GM12878 (cell line): Measurements from ENCODE around the gene CPSF4L. TPM values are rescaled to one million over a fixed set of nuclear protein-coding genes. Genes with fewer than 3 reads are reported as not detected.
A peak's percentile ranks its signal among the peaks of the same experiment; 100 is the strongest.

Source experiments
- ATAC-seq: fragments of 200-7000 bp; cut with Tn5 transposase; 3 replicates; pipeline ENCODE4 v1.9.1; 2020; ENCODE audit warnings: mild to moderate bottlenecking, moderate library complexity
- BruUV-seq: library from RNA; stranded (reverse); fragments of 400-500 nt; replicated peaks from 2 replicates; lab custom pipeline; 2021; lab: Mats Ljungman, UMichigan
- CTCF ChIA-PET: fragments of 300-600 bp; sonication (Branson Sonifier 250); formaldehyde crosslinking; extraction: SDS; loops from one replicate; lab custom pipeline; 2021; ENCODE audit warnings: inconsistent platforms; lab: Yijun Ruan, JAX
- POLR2A ChIA-PET: fragments of 350-600 bp; formaldehyde crosslinking; extraction: SDS; loops from one replicate; lab custom pipeline; 2021; ENCODE audit warnings: inconsistent platforms; lab: Charles Lee
- RAD21 ChIA-PET: fragments of 300-600 bp; sonication (Branson Sonifier 250); formaldehyde crosslinking; loops from one replicate; lab custom pipeline; 2023; ENCODE audit warnings: antibody characterized with exemption; ENCODE audit not compliant: unreplicated experiment; lab: Charles Lee
- SMC1A ChIA-PET: fragments of 300-600 bp; sonication (Branson Sonifier 250); formaldehyde crosslinking; loops from one replicate; lab custom pipeline; 2023; ENCODE audit not compliant: unreplicated experiment, uncharacterized antibody; lab: Charles Lee
- DNase-seq: peaks from one replicate; pipeline ENCODE4 v3.0.0-alpha.2; 2011; ENCODE audit warnings: low read depth, low spot score
- FAIRE-seq: peaks from 3 replicates; lab custom pipeline; 2011; peaks lifted over from hg19 to GRCh38; lab: Jason Lieb, UNC
- H2AFZ ChIP-seq: 2 replicates; pipeline ENCODE4 v1.6.0; 2011; ENCODE audit warnings: low read depth, low read length, control low read depth; ENCODE audit not compliant: control insufficient read depth
- H3K27ac ChIP-seq: 2 replicates; pipeline ENCODE4 v1.5.1; 2011; ENCODE audit warnings: control low read depth; ENCODE audit not compliant: control insufficient read depth, insufficient read depth
- H3K27me3 ChIP-seq, 2 experiments: replicated peaks in 1 of 2; 2 replicates each; pipeline versions ENCODE4 v1.6.0 to v1.6.1; 2011; ENCODE audit warnings: low read length in 1 of 2; ENCODE audit not compliant: control insufficient read depth in 2 of 2, insufficient read depth in 2 of 2
- H3K36me3 ChIP-seq, 2 experiments: 2 replicates each; pipeline ENCODE4 v1.5.1; 2011; ENCODE audit warnings: low read length in 1 of 2; ENCODE audit not compliant: control insufficient read depth in 2 of 2, insufficient read depth in 2 of 2
- H3K4me1 ChIP-seq: 2 replicates; pipeline ENCODE4 v1.6.1; 2011; ENCODE audit warnings: mild to moderate bottlenecking, low read length, moderate library complexity, mixed read lengths; ENCODE audit not compliant: control insufficient read depth, insufficient read depth
- H3K4me2 ChIP-seq: 2 replicates; pipeline ENCODE4 v1.6.0; 2011; ENCODE audit warnings: control low read depth; ENCODE audit not compliant: control insufficient read depth, insufficient read depth
- H3K4me3 ChIP-seq: fragments of 200-600 bp; sonication (generic); 2 replicates; pipeline ENCODE4 v1.5.1; 2016
- H3K79me2 ChIP-seq: 2 replicates; pipeline ENCODE4 v1.6.0; 2011; ENCODE audit warnings: low read length; ENCODE audit not compliant: control insufficient read depth, insufficient read depth
- H3K9ac ChIP-seq: 2 replicates; pipeline ENCODE4 v1.8.0; 2011; ENCODE audit warnings: low read length, control low read depth, mixed read lengths; ENCODE audit not compliant: control insufficient read depth, insufficient read depth
- H3K9me3 ChIP-seq: replicated peaks from 3 replicates; pipeline ENCODE4 v1.5.1; 2011; ENCODE audit warnings: mild to moderate bottlenecking, low read length; ENCODE audit not compliant: control insufficient read depth, insufficient read depth
- H4K20me1 ChIP-seq: 2 replicates; pipeline ENCODE4 v1.6.0; 2011; ENCODE audit not compliant: control insufficient read depth, insufficient read depth
- ATF7 ChIP-seq: fragments of 450-650 bp; IDR thresholded peaks from 2 replicates; pipeline ENCODE4 v1.6.1; 2016; ENCODE audit warnings: low read depth, mild to moderate bottlenecking
- BACH1 ChIP-seq: fragments of 450-650 bp; IDR thresholded peaks from 2 replicates; pipeline ENCODE4 v1.6.1; 2017; ENCODE audit warnings: mild to moderate bottlenecking, borderline replicate concordance
- EP300 ChIP-seq, 2 experiments: fragments of 150-350 bp in 1 of 2; IDR thresholded peaks; 2 replicates each; pipeline ENCODE4 v1.6.1; 2011 to 2012; ENCODE audit warnings: low read depth in 2 of 2, low read length in 2 of 2, borderline replicate concordance in 1 of 2, improper control_type of control experiment in 1 of 2, inconsistent platforms in 1 of 2; ENCODE audit not compliant: control insufficient read depth in 1 of 2
- ETV6 ChIP-seq, 2 experiments: fragments of 450-650 bp in 1 of 2; IDR thresholded peaks in 1 of 2; conservative IDR thresholded peaks in 1 of 2; 2 replicates each; pipeline ENCODE4 v1.6.1; 2014; ENCODE audit warnings: antibody characterized with exemption in 1 of 2, borderline replicate concordance in 1 of 2, low read depth in 1 of 2, mild to moderate bottlenecking in 1 of 2, moderate library complexity in 1 of 2
- MTA2 ChIP-seq: fragments of 450-650 bp; IDR thresholded peaks from 2 replicates; pipeline ENCODE4 v1.6.1; 2016; ENCODE audit warnings: low read depth, mild to moderate bottlenecking, moderate library complexity
- MTA3 ChIP-seq: IDR thresholded peaks from 2 replicates; pipeline ENCODE4 v1.6.1; 2012; ENCODE audit warnings: low read length, inconsistent platforms, borderline replicate concordance
- NBN ChIP-seq: fragments of 450-650 bp; IDR thresholded peaks from 2 replicates; pipeline ENCODE4 v1.6.1; 2016
- NRF1 ChIP-seq: conservative IDR thresholded peaks from 2 replicates; pipeline ENCODE4 v1.6.1; 2011; ENCODE audit warnings: mild to moderate bottlenecking, low read depth, low read length, improper control_type of control experiment
- PML ChIP-seq: IDR thresholded peaks from 2 replicates; pipeline ENCODE4 v1.6.1; 2012; ENCODE audit warnings: low read length, inconsistent platforms
- POLR2A ChIP-seq: IDR thresholded peaks from 2 replicates; pipeline ENCODE4 v1.6.1; 2011; ENCODE audit warnings: low read depth, mild to moderate bottlenecking, low read length
- RELA ChIP-seq: fragments of 450-650 bp; IDR thresholded peaks from 2 replicates; pipeline ENCODE4 v1.8.0; 2014; ENCODE audit warnings: borderline replicate concordance; ENCODE audit not compliant: partially characterized antibody
- RELB ChIP-seq: fragments of 450-650 bp; IDR thresholded peaks from 2 replicates; pipeline ENCODE4 v1.6.1; 2017; ENCODE audit warnings: low read depth, mild to moderate bottlenecking, moderate library complexity
- SMARCA5 ChIP-seq: fragments of 450-650 bp; IDR thresholded peaks from 2 replicates; pipeline ENCODE4 v1.6.1; 2017; ENCODE audit warnings: mild to moderate bottlenecking
- SPI1 ChIP-seq: IDR thresholded peaks from 2 replicates; pipeline ENCODE4 v1.6.1; 2011; ENCODE audit warnings: low read depth, mild to moderate bottlenecking, low read length, moderate library complexity, borderline replicate concordance; ENCODE audit not compliant: insufficient read depth
- STAT3 ChIP-seq: IDR thresholded peaks from 2 replicates; pipeline ENCODE4 v1.6.1; 2011; ENCODE audit warnings: low read depth, low read length, improper control_type of control experiment
- USF1 ChIP-seq: IDR thresholded peaks from 2 replicates; pipeline ENCODE4 v1.6.1; 2011; ENCODE audit warnings: borderline replicate concordance, low read depth, mild to moderate bottlenecking, moderate library complexity, mixed read lengths, low read length; ENCODE audit not compliant: insufficient read depth; ENCODE audit errors: extremely low read length
- ZBTB40 ChIP-seq: fragments of 450-650 bp; IDR thresholded peaks from 2 replicates; pipeline ENCODE4 v1.6.1; 2016; ENCODE audit warnings: mild to moderate bottlenecking, moderate library complexity, borderline replicate concordance
- WGBS: methylation state at CpG from one replicate; pipeline ENCODE4 v1.1.6; 2016; ENCODE audit warnings: low lambda C conversion rate; ENCODE audit not compliant: insufficient replicate concordance, insufficient coverage; ENCODE audit errors: missing lambda C conversion rate; 5-methylcytosine and 5-hydroxymethylcytosine counted together
- in situ Hi-C: fragments of 300-500 bp; cut with MboI; formaldehyde crosslinking; loops from 9 replicates; pipeline ENCODE4 v1.14.3; 2018; ENCODE audit warnings: mixed read lengths
- intact Hi-C: fragments of 100-400 bp; cut with micrococcal nuclease; formaldehyde crosslinking; loops from one replicate; pipeline ENCODE4 v1.14.2; 2022; ENCODE audit not compliant: unreplicated experiment
- polyA plus RNA-seq, 11 experiments: library from polyadenylated mRNA; depleted of rRNA in 4 of 11; unstranded in 6 of 11; stranded (reverse) in 5 of 11; fragments of >200 nt; fragmentation: Nextera tagmentation in 4 of 11; fragmentation: Illumina TruSeq in 1 of 11; extraction: Ambion mirVana in 4 of 11; extraction: Trizol in 1 of 11; gene quantifications; 1 replicate in 1 of 11; 2 replicates in 10 of 11; pipeline versions ENCODE4 v1.2.1 to v1.2.3, GENCODE V29; 2011 to 2016; ENCODE audit warnings: inconsistent platforms in 2 of 11, missing spikeins in 2 of 11, low read depth in 1 of 11
- total RNA-seq, 4 experiments: library from RNA; depleted of rRNA in 3 of 4; stranded (reverse); fragments of >200 nt in 3 of 4; fragmentation: Illumina TruSeq in 1 of 4; extraction: Trizol in 1 of 4; gene quantifications; 2 replicates each; pipeline versions ENCODE4 v1.2.1 to v1.2.3, GENCODE V29; 2013 to 2021

CPSF4L gene
- total and polyA plus RNA-seq, 10 of the 15 experiments (the other 5 are each of a cell fraction or from before 2014, with no cell fraction given), result not detected

GRCh38 chr17:73227379-73227778 is 34.3 kb downstream of the CPSF4L start:
- RAD21 ChIA-PET, result interaction anchor here (0.6 to 3.6 kb wide), 11 partner anchors 18 to 670 kb away, joined by 3 to 21 read pairs (median 8); partner anchors contain the start of gene COG1
- Histone ChIP-seq H3K27me3 (no peaks in the 10 kb centered on the region), H3K27ac (peak overlapping the region; percentile 76), H3K36me3 (no peaks in the 10 kb centered on the region), H2AFZ (no peak overlapping the region), H3K9ac (peak overlapping the region; percentile 61; the same call in 1 of the 2 replicates), H3K9me3 (no peaks in the 10 kb centered on the region), H3K4me3 (peak overlapping the region; percentile 41), H4K20me1 (no peaks in the 10 kb centered on the region), H3K4me2 (peak overlapping the region; percentile 85), H3K79me2 (peaks cover 75% of the 10 kb centered on the region), H3K4me1 (peaks cover 24% of the 10 kb centered on the region)
- BruUV-seq, result no TSS peak
- intact Hi-C loops, result no loop called here
- SMC1A ChIA-PET, result interaction anchor here (0.7 to 8.2 kb wide), 16 partner anchors 11 to 667 kb away, joined by 3 to 61 read pairs (median 4); partner anchors contain the start of gene COG1
- peak; percentile 38 for ATAC-seq
- 4% methylated on average over 3 of the region's 3 CpGs for WGBS
- POLR2A ChIA-PET, result interaction anchor here (0.5 to 2.3 kb wide), 10 partner anchors 8 to 649 kb away, joined by 3 to 11 read pairs (median 4); no protein-coding TSS in a partner anchor
- no peak for DNase-seq
- CTCF ChIA-PET, result interaction anchor here (0.7 to 3.8 kb wide), 12 partner anchors 11 to 501 kb away, joined by 3 to 32 read pairs (median 5); partner anchors contain the start of gene COG1
- in situ Hi-C loops, result no loop called here
- FAIRE-seq, result no peak
- TF ChIP-seq POLR2A (no peak), USF1 (no peak), ATF7 (peak; percentile 65), MTA3 (0 out of 2 replicates have a peak, but pooled peaks have one; percentile 55), NBN (peak; percentile 25; the same call in 1 of the 2 replicates), BACH1 (peak; percentile 57; the same call in 1 of the 2 replicates), STAT3 (no peak), RELA (no peak), RELB (peak; percentile 50; the same call in 1 of the 2 replicates), ZBTB40 (no peak), PML (no peak), EP300 (IDR thresholded peaks at IDR 0.05; ENCODE audit: borderline replicate concordance in 1 of 2, control insufficient read depth in 1 of 2, low read depth in 2 of 2, low read length in 2 of 2) (peak in 1 of 2 experiments; percentile 27; a peak in 1 of 4 replicates), ETV6 (conservative IDR thresholded peaks at IDR 0.05 in 1 of 2, IDR thresholded peaks at IDR 0.05 in 1 of 2; ENCODE audit: borderline replicate concordance in 1 of 2, low read depth in 1 of 2) (peak in 1 of 2 experiments; percentile 50; a peak in 1 of 4 replicates), SMARCA5 (no peak), MTA2 (peak; percentile 95), SPI1 (0 out of 2 replicates have a peak, but pooled peaks have one; percentile 30), NRF1 (no peak)
